SK-N-SH treated with all-trans-retinoic acid at 6 μM for 48 hours (cell line): ENCODE measurements around the gene FARS2.

Experiments used
- ATAC-seq: fragments of 200-7000 bp; cut with Tn5 transposase; 3 replicates; pipeline ENCODE4 v1.9.1; 2020; ENCODE audit warnings: mild to moderate bottlenecking, moderate library complexity
- ARNTL ChIP-seq: fragments of 450-650 bp; formaldehyde crosslinking; IDR thresholded peaks from 2 replicates; pipeline ENCODE4 v1.5.0; 2020; ENCODE audit warnings: low read depth, mild to moderate bottlenecking, moderate library complexity, borderline replicate concordance
- BACH2 ChIP-seq: fragments of 250-450 bp; sonication (Bioruptor Pico); IDR thresholded peaks from 2 replicates; pipeline ENCODE4 v1.9.0; 2021; ENCODE audit warnings: mild to moderate bottlenecking, borderline replicate concordance
- CSDC2 ChIP-seq: fragments of 250-450 bp; sonication (Bioruptor Pico); IDR thresholded peaks from 2 replicates; pipeline ENCODE4 v1.5.0; 2020; ENCODE audit warnings: mild to moderate bottlenecking, moderate library complexity
- GLIS3 ChIP-seq: fragments of 250-450 bp; sonication (Bioruptor Pico); IDR thresholded peaks from 2 replicates; pipeline ENCODE4 v1.5.0; 2020; ENCODE audit warnings: mild to moderate bottlenecking, moderate library complexity
- ISL1 ChIP-seq: fragments of 250-450 bp; sonication (Bioruptor Pico); IDR thresholded peaks from 2 replicates; pipeline ENCODE4 v2.1.2; 2022; ENCODE audit warnings: mild to moderate bottlenecking, moderate library complexity
- OSR1 ChIP-seq: fragments of 250-450 bp; sonication (Bioruptor Pico); IDR thresholded peaks from 2 replicates; pipeline ENCODE4 v1.8.0; 2022; ENCODE audit warnings: moderate library complexity, mild to moderate bottlenecking, inconsistent platforms
- PATZ1 ChIP-seq: fragments of 250-450 bp; sonication (Bioruptor Pico); IDR thresholded peaks from 2 replicates; pipeline ENCODE4 v1.8.0; 2020; ENCODE audit warnings: mild to moderate bottlenecking, moderate library complexity, borderline replicate concordance
- PPARA ChIP-seq: fragments of 250-450 bp; sonication (Bioruptor Pico); IDR thresholded peaks from 2 replicates; pipeline ENCODE4 v1.5.0; 2020; ENCODE audit warnings: mild to moderate bottlenecking, borderline replicate concordance
- RARB ChIP-seq: fragments of 250-450 bp; sonication (Bioruptor Pico); IDR thresholded peaks from 2 replicates; pipeline ENCODE4 v1.8.0; 2021; ENCODE audit warnings: mild to moderate bottlenecking, moderate library complexity
- SNAI2 ChIP-seq: fragments of 250-450 bp; sonication (Bioruptor Pico); IDR thresholded peaks from 2 replicates; pipeline ENCODE4 v1.5.0; 2020; ENCODE audit warnings: mild to moderate bottlenecking, moderate library complexity
- TOX ChIP-seq: fragments of 250-450 bp; sonication (Bioruptor Pico); IDR thresholded peaks from 2 replicates; pipeline ENCODE4 v1.8.0; 2021; ENCODE audit warnings: mild to moderate bottlenecking, moderate library complexity, borderline replicate concordance
- ZC3H10 ChIP-seq: fragments of 250-450 bp; sonication (Bioruptor Pico); IDR thresholded peaks from 2 replicates; pipeline ENCODE4 v1.5.1; 2021; ENCODE audit warnings: mild to moderate bottlenecking, moderate library complexity
- ZFP30 ChIP-seq: fragments of 450-650 bp; formaldehyde crosslinking; IDR thresholded peaks from 2 replicates; pipeline ENCODE4 v1.5.0; 2022; ENCODE audit warnings: mild to moderate bottlenecking, moderate library complexity
- ZNF565 ChIP-seq: fragments of 450-650 bp; formaldehyde crosslinking; conservative IDR thresholded peaks from 2 replicates; pipeline ENCODE4 v1.5.0; 2020; ENCODE audit warnings: low read depth, mild to moderate bottlenecking, moderate library complexity
- ZNF70 ChIP-seq: fragments of 450-650 bp; formaldehyde crosslinking; IDR thresholded peaks from 2 replicates; pipeline ENCODE4 v1.5.0; 2020; ENCODE audit warnings: mild to moderate bottlenecking, moderate library complexity
- ZNF8 ChIP-seq: fragments of 450-650 bp; formaldehyde crosslinking; IDR thresholded peaks from 2 replicates; pipeline ENCODE4 v1.5.0; 2020; ENCODE audit warnings: mild to moderate bottlenecking, moderate library complexity
- TF ChIP-seq, protein P1 (sequence below): fragments of 250-450 bp; sonication (Bioruptor Pico); IDR thresholded peaks from 2 replicates; pipeline ENCODE4 v1.5.1; 2020; ENCODE audit warnings: low read depth, mild to moderate bottlenecking, moderate library complexity
- TF ChIP-seq, protein P2 (sequence below): fragments of 250-450 bp; sonication (Bioruptor Pico); IDR thresholded peaks from 2 replicates; pipeline ENCODE4 v1.5.1; 2021; ENCODE audit warnings: mild to moderate bottlenecking, moderate library complexity
- TF ChIP-seq, protein P3 (sequence below): fragments of 250-450 bp; sonication (Bioruptor Pico); IDR thresholded peaks from 2 replicates; pipeline ENCODE4 v1.8.0; 2021; ENCODE audit warnings: low read depth, mild to moderate bottlenecking, moderate library complexity, borderline replicate concordance

The FARS2 gene

DNA sequence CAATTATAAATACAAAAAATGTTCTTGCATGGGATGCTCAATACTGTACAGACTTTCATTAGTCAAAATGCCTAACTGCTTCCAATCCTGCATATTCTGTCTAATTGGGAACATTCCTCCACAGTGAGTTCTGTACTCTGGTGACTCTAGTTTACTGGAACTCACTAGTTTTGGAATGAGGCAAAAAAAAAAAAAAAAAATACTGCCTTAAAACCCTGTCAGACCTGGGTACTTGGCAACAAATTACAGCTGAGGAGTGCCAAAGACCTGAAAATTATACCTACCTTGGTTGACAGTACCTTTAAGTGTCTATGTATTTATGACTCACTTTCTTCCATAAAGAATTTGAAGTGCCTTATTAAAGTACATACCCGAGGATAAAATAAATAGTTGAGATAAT, 276.7 kb downstream of the FARS2 start:
- TF ChIP-seq OSR1 (no peak), CSDC2 (CRISPR knock-in tag) (no peak), ZFP30 (CRISPR knock-in tag) (no peak), ZNF8 (no peak), RARB (CRISPR knock-in tag) (no peak), BACH2 (CRISPR knock-in tag) (no peak)
- TF ChIP-seq, all 23 proteins: peak for 0
- ATAC-seq: peak; percentile 86

DNA sequence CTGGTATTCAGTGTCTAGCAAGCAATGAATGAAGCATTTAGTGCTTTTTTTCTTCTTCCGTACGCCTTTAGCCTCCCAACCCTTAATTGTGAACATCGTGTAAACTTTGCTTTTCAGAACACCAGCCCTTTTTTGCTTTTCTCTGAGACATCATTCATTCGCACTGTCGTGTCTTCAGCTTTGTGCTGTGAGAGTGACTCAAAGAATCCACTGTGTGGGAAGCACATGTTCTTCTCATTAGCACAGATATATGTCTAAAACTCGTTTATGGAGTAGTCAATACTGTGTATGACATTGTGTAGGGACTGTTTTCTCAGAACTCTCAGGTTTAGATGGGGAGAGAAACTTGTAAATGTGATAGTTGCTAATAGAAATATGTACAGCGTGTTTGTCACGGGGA, 279.1 kb downstream of the FARS2 start:
- ATAC-seq: no peak
- TF ChIP-seq TOX (CRISPR knock-in tag) (no peak), ZC3H10 (CRISPR knock-in tag) (no peak), BACH2 (CRISPR knock-in tag) (no peak), ISL1 (CRISPR knock-in tag) (no peak), SNAI2 (CRISPR knock-in tag) (no peak), CSDC2 (CRISPR knock-in tag) (no peak), ZNF8 (no peak)
- TF ChIP-seq, protein P1, sequence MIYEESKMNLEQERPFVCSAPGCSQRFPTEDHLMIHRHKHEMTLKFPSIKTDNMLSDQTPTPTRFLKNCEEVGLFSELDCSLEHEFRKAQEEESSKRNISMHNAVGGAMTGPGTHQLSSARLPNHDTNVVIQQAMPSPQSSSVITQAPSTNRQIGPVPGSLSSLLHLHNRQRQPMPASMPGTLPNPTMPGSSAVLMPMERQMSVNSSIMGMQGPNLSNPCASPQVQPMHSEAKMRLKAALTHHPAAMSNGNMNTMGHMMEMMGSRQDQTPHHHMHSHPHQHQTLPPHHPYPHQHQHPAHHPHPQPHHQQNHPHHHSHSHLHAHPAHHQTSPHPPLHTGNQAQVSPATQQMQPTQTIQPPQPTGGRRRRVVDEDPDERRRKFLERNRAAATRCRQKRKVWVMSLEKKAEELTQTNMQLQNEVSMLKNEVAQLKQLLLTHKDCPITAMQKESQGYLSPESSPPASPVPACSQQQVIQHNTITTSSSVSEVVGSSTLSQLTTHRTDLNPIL (CRISPR knock-in tag): no peak
- TF ChIP-seq, protein P2, sequence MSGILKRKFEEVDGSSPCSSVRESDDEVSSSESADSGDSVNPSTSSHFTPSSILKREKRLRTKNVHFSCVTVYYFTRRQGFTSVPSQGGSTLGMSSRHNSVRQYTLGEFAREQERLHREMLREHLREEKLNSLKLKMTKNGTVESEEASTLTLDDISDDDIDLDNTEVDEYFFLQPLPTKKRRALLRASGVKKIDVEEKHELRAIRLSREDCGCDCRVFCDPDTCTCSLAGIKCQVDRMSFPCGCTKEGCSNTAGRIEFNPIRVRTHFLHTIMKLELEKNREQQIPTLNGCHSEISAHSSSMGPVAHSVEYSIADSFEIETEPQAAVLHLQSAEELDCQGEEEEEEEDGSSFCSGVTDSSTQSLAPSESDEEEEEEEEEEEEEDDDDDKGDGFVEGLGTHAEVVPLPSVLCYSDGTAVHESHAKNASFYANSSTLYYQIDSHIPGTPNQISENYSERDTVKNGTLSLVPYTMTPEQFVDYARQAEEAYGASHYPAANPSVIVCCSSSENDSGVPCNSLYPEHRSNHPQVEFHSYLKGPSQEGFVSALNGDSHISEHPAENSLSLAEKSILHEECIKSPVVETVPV (CRISPR knock-in tag): no peak

DNA sequence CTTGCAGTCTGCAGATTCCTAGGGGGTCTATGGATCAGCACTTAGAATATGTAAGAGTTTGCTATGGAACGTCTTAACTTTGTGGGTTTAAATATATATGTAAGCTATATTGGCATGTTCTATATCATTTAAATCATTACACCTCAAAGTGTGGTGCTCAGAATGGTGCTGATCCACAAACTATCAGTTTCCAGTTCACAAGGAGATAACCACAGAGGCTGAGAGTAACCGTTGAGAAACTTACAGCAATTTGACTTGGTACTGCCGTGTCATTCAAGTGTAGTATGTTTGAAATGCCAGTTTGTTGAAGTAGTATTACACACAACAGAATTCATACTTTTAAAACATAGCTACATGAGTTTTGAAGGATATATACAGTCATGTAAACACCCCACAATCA, 279.7 kb downstream of the FARS2 start:
- TF ChIP-seq ARNTL (CRISPR knock-in tag) (no peak), OSR1 (no peak), PPARA (CRISPR knock-in tag) (no peak), ZNF565 (CRISPR knock-in tag) (no peak), SNAI2 (CRISPR knock-in tag) (no peak), ISL1 (CRISPR knock-in tag) (no peak), PATZ1 (no peak), RARB (CRISPR knock-in tag) (no peak), CSDC2 (CRISPR knock-in tag) (no peak), ZNF70 (CRISPR knock-in tag) (no peak), TOX (CRISPR knock-in tag) (no peak), ZC3H10 (CRISPR knock-in tag) (no peak), BACH2 (CRISPR knock-in tag) (no peak)
- TF ChIP-seq, protein P2 (CRISPR knock-in tag): no peak
- TF ChIP-seq, protein P3, sequence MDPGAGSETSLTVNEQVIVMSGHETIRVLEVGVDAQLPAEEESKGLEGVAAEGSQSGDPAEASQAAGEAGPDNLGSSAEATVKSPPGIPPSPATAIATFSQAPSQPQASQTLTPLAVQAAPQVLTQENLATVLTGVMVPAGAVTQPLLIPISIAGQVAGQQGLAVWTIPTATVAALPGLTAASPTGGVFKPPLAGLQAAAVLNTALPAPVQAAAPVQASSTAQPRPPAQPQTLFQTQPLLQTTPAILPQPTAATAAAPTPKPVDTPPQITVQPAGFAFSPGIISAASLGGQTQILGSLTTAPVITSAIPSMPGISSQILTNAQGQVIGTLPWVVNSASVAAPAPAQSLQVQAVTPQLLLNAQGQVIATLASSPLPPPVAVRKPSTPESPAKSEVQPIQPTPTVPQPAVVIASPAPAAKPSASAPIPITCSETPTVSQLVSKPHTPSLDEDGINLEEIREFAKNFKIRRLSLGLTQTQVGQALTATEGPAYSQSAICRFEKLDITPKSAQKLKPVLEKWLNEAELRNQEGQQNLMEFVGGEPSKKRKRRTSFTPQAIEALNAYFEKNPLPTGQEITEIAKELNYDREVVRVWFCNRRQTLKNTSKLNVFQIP (CRISPR knock-in tag): no peak
- ATAC-seq: no peak

DNA sequence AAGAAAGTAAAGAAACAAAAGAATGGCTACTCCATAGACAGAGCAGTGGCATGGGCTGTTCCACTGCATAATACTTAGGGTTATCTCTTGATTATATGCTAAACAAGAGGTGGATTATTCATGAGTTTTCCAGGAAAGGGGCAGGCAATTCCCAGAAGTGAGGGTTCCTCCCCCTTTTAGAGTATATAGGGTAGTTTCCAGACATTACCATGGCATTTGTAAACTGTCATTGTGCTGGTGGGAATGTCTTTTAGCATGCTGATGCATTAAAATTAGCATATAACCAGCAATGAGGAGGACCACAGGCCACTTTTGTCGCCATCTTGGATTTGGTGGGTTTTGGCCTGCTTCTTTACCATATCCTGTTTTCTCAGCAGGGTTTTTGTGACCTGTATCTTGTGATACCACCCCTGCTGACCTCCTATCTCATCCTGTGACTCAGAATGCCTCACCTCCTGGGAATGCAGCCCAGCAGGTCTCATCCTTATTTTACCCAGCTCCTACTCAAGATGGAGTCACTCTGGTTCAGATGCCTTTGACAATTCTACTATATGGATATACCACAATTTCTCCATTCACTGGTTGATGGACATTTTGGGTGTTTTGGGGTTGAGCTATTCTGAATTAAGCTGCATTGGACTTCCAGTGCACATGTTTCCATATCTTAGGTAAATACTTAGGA, 280.6 kb downstream of the FARS2 start:
- no peak for TF ChIP-seq GLIS3 (CRISPR knock-in tag)
- peak; percentile 51; the same call in 1 of the 2 replicates for TF ChIP-seq ZNF8
- ATAC-seq: no peak
